Epithelial cell of proximal tubule (primary cell): ENCODE measurements around the gene SMOC1. TPM values are rescaled to one million over a fixed set of nuclear protein-coding genes. Genes with fewer than 3 reads are reported as not detected.
A peak's percentile ranks its signal among the peaks of the same experiment; 100 is the strongest.

Experiments used
- DNase-seq: peaks from one replicate; pipeline ENCODE4 v3.0.0-alpha.2; 2011; ENCODE audit warnings: low read depth
- H3K4me3 ChIP-seq: 2 replicates; pipeline ENCODE4 v1.5.1; 2011; ENCODE audit warnings: low read depth, mild to moderate bottlenecking, low read length
- total RNA-seq: library from RNA; depleted of rRNA; stranded (reverse); fragments of >200 nt; gene quantifications from 2 replicates; pipeline ENCODE4 v1.2.3, GENCODE V29; 2015
- TF ChIP-seq, protein P1 (sequence below): conservative IDR thresholded peaks from 2 replicates; pipeline ENCODE4 v1.5.1; 2012; ENCODE audit warnings: low read depth, mild to moderate bottlenecking, low read length

The SMOC1 gene
- total RNA-seq, 1 donor from 2014 or later = 7.4 TPM

DNA sequence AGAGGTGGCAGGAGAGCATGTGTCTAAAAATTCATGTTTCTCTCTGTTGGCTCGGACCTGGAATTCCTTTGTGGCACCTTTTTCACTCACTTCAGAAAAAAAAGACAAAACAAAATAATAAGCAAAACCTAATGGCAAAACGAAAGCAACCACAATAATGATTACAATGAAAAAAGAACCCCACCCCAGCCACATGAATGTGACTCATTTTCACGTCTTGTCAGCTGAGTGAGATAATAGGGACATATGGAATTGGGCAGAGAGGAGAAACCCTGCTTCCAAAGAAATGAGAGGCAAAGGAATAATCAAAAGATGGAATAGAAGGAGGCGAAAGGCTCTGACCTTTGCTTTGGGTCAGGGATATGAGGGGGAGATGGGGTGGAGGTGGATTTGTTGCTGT is 166.1 kb downstream of the SMOC1 start:
- TF ChIP-seq, protein P1, sequence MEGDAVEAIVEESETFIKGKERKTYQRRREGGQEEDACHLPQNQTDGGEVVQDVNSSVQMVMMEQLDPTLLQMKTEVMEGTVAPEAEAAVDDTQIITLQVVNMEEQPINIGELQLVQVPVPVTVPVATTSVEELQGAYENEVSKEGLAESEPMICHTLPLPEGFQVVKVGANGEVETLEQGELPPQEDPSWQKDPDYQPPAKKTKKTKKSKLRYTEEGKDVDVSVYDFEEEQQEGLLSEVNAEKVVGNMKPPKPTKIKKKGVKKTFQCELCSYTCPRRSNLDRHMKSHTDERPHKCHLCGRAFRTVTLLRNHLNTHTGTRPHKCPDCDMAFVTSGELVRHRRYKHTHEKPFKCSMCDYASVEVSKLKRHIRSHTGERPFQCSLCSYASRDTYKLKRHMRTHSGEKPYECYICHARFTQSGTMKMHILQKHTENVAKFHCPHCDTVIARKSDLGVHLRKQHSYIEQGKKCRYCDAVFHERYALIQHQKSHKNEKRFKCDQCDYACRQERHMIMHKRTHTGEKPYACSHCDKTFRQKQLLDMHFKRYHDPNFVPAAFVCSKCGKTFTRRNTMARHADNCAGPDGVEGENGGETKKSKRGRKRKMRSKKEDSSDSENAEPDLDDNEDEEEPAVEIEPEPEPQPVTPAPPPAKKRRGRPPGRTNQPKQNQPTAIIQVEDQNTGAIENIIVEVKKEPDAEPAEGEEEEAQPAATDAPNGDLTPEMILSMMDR = no peak
- no peak for DNase-seq
- no peak overlapping the region for H3K4me3 ChIP-seq

DNA sequence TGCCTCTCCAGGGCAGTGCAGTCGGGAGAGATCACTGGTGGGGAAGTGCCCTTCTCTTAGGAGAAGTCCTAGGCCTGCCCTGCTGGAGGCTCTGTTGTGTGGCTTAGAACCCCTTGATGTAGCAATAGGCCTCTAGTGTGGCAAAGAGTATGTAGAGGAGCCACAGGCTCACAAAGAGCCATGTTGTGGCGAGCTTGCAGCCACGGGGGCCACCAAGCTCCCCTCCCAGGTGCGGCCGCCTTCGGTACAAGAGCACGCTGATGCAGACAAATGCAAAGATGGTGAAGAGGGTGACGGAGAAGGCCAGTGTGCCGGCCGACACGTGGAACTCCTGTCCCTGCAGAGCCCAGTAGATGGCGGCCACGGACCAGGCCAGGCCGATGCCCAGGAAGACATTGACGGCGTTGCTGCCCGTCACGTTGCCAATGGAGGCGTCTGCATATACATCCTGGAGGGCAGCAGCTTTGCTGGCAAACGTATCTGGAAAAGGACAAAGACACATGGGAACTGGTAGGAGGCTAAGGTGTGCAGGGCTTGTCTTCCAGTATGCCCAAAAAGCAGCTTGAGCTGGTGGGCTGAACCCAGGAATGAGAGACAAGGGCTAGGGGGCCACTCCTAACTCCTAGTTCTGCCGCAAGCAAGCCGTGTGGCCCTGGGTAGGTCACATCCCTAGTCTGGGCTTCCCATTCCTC is 166.8 kb downstream of the SMOC1 start:
- DNase-seq = no peak
- H3K4me3 ChIP-seq = no peak overlapping the region
- TF ChIP-seq, protein P1 = peak; percentile 83

DNA sequence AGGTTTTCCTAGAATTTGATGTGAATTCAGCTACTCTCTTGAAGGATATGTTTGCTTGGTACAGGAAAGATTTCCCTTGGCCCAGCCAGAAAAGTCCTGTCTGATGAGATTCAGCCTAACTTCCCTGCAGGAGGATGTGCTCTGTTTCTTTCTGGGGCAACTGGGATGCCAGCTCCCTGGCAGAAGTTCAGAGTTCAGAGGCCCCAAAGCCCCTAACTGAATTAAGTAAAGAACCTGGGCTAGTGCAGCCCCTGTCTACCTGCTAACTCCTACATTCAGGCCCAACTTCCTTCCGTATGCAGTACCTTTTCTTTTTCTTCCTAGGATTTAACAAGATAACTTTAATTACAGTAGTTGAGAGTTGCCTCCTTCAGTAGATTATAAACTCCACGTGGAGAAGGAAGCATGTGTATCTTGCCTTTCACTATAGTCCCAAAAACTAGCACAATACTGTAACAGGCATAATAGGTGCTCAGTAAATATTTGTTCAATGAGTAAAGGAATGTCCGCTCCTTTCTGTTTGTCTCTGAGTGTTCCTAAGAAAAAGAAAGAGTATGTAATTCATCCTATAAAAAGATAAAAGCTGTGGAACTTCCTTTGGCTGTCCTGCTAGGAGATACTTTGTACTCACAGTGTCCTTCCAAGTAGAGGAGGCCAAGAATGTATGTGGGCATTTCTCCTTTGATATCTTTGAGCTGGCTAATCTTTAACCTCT is 168.5 kb downstream of the SMOC1 start:
- no peak for DNase-seq
- no peak overlapping the region for H3K4me3 ChIP-seq
- TF ChIP-seq, protein P1 = no peak

DNA sequence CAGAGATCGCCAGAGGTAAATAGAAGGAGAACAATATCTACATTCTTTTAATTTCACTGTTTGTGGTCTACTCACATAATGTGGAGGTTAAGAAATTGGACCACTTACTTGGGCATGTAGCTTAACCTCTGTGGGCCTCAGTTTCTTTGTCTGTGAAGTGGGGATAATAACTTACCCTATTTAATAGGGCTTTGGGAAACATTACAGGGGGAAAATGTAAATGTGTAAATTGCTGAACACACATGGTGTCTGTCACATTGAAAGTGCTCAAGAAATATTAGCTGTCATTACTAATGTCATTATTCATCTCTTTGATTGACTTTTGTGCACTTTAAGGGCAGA is 169.1 kb downstream of the SMOC1 start:
- H3K4me3 ChIP-seq = no peak overlapping the region
- TF ChIP-seq, protein P1 = no peak
- DNase-seq = no peak

DNA sequence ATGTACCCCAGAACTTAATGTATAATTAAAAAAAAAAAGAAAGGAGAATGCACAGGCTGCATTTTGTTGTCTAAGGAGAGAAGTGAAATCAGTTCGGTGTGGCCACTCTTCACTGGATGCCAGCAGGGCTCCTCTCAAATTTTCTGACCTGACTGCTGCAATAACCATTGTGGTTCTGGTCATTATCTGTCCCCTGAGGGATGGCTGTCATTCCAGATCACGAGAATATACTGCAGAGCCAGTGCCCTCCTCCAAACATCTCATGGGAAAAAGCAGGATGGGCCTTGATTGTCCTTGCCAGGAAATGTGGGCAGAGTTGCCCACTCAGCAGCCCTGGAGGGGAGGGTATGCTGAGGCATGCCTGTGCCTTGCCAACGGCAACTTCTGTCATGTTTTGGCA is 170.4 kb downstream of the SMOC1 start:
- no peak for DNase-seq
- H3K4me3 ChIP-seq = no peak overlapping the region
- TF ChIP-seq, protein P1 = no peak

DNA sequence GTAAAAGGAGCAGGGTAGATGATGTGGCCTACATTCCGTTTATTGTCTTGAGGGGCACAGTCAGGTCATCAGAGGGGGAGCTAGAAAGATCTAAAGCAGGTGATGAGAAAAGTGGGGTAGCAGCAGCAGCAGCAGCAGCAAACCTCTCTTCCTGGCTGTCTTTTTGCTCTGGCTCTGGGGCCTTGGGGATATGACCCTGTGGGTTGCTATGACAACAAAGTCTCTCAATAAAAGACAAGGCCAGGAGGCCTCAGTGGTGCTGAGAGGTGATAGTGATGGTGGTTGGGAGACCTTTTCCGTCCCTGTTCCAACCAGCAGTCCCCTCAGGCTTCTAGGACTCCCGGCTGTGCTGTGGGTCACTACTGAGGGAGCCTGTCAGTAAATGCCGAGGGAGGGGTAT is 170.9 kb downstream of the SMOC1 start:
- H3K4me3 ChIP-seq = no peak overlapping the region
- TF ChIP-seq, protein P1 = no peak
- DNase-seq = no peak

DNA sequence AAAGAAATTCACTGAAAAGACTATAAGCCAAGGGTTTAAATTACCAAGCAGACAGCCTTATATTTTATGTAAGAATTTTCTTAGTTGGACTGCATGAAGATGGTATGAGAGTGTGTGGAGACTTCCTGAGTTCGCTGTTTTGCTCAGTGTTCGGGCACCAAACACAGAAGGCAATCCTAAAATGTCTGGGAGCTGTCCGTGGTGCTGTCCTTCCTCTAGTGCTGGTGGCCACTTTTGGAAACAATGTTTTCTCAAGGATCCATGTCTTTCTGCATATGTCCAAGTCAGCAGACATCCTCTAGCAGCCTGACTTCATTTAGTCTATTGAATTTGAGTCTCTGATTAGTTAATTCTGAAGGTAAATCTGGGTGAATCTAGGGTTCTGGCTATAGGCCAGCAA is 173.8 kb downstream of the SMOC1 start:
- no peak overlapping the region for H3K4me3 ChIP-seq
- DNase-seq = no peak
- TF ChIP-seq, protein P1 = no peak
